GM12872 (cell line): ENCODE data around the gene APIP.

Experiments used
- CTCF ChIP-seq: IDR thresholded peaks from 3 replicates; pipeline ENCODE4 v1.5.1; 2011; ENCODE audit warnings: low read depth, mild to moderate bottlenecking, low read length, moderate library complexity; ENCODE audit not compliant: insufficient read depth

Gene APIP

DNA sequence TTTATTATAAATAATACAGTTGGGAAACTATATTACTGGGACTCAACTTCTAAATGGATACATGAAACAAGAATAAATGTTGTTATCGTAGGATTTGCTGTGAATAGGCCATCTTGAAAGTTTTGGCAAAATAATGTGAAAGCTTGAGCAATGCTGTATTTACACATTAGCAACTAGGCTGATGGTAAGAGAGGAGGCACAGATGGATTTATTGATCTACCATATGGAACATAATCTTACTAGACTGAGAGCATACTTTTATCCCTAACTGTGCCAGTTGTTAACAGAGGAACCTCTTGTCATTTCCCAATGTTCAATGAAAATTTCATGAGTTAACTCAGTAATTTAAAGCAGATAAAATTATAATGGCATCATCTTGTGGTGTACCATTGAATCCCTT is 22.8 kb downstream of the APIP start:
- TF ChIP-seq CTCF, result no peak

DNA sequence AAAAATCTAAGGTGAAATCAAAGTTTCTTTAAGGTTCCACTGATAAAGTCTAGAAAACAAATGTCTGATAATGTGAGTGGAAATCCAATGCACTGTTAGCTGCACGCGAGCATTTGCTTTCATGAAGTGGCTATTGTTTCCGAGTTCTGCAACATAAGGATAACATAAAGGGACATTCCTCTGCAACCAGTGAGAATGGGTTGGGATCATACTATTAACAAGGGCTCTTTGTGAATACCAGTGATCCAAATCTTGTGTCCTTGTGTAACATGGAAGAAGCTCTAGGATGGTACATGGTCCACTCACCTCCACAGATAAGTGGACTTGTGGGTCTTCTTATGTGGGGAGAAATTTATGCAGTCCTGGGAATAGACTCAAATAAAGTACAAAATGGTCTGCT is 24.6 kb downstream of the APIP start:
- no peak for TF ChIP-seq CTCF

- TF ChIP-seq CTCF, result peak; percentile 35; the same call in 1 of the 3 replicates
Measured at GRCh38 chr11:34890812-34891211, 25.4 kb downstream of the APIP start.

GRCh38 chr11:34890089-34890488 is 26.1 kb downstream of the APIP start:
- TF ChIP-seq CTCF, result peak; percentile 17; the same call in 1 of the 3 replicates

DNA sequence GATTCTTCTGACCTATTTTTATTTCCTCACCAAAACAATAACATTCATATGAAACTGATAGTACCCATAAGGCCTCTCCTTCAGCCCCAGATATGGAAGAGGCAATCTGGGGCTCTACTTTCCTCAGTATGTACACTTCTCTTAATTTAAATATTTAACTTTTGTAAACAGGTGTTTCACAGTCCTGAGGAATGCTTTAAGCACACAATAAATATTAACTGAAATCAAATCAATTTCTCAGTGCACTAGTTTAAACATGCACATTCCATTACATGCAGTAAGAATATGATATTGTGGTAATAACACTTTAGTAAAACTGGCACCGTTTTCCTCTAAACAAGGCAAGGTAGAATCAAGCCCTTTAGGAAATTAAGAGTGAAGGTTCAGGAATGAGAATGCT is 28.9 kb downstream of the APIP start:
- no peak for TF ChIP-seq CTCF

- no peak for TF ChIP-seq CTCF
Measured at GRCh38 chr11:34886609-34887008, 29.6 kb downstream of the APIP start.

DNA sequence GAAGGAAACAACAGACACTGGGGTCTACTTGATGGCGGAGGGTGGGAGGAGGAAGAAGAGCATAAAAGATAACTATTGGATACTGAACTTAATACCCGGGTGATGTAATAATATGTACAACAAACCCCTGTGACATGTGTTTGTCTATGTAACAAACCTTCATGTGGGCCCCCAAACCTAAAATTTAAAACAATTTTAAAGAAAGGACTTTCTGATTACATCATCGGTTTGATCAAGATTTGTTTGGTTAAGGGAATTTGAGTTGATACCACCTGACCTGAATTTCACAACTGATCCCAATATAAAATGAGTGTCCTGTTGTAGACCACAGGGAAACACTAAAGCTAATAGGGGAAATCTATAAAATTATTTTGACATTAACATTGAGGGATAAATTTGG is 34.3 kb downstream of the APIP start:
- TF ChIP-seq CTCF, result no peak
